GM19397 (cell line): ENCODE results near the gene TMEM184B.
"Not testable (repeated sequence)": the region's sequence is repeated elsewhere in the genome, so short reads cannot be mapped to it uniquely, and the experiment has no call there.

Experiments used
- ATAC-seq: cut with Tn5 transposase; IDR thresholded peaks from one replicate; pipeline ENCODE4 v1.9.1; 2021; ENCODE audit warnings: mild to moderate bottlenecking, moderate library complexity; ENCODE audit not compliant: unreplicated experiment

The TMEM184B gene

DNA sequence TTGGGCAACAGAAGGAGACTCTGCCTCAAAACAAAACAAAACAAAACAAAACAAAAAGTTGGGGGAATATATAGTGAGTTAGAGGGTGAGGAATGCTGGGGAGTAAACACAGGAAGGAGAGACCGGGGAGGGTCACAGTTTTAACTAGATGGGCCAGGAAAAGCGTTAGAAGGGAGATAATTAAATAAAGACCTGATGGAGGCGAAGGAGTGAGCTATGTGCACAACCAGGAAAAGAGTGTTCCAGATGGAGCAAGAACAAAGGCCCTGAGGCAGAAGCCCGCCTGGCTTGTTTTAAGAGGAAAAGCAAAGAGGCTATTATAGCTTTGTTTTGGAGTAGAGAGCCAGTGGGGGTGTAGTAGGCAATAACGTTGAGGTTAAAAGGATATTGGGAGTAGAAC lies 86.4 kb downstream of the TMEM184B start:
- no peak for ATAC-seq

DNA sequence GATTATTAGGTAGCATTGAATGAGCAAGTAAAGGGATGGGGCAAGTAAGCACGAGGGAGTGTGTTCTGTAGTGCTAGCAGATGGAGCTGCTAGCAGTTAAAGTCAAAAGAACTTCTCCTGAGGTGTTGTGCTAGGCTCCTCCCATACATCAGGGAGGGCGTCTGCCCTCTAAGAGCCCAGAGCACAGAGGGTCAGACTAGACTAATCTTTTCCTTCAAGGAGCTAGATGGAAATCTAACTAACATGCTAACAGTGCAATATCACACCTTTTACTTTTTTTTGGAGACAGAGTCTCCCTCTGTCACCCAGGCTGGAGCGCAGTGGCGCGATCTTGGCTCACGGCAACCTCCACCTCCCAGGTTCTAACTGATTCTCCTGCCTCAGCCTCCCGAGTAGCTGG lies 88.0 kb downstream of the TMEM184B start:
- ATAC-seq, result no peak

DNA sequence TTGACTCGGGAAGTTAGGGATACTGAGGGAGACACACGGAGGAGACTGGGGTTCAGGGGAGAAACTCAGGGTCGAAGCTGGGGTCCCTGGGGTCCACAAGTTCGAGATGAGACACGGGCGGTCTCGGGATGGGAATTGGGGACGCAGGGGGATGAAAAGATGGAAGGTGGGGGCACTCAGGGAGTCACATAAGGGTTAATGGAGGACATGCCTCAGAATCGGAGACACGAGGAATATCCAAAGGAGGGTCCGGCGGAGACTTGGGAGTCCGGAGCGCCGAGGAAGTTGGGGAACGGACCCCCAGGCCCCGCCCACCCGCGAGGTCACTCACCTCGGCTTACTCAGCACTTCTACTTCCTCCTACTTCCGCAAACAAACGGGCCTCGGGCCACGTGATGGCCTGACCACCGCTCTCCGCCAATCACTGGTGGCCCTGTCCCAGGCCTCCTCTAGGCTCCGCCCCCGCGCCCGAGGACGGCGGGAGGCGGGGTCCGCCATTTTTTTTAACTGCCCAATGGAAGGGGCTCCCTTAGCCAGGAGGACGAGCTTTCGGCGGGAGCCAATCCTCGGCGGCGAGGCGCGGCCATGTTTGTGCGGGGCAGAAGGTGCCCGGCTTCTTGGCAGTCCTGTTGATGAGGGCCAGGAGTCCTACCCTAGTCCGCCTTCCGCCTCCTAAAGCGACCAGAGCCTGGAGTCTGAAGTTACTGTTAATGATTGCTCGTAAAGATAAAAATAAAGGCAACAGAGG lies 91.2 kb downstream of the TMEM184B start, which contains the start of gene PLA2G6:
Gene PLA2G6, minus strand, starts transcription at position 378 of the 748 bp plus-strand sequence. CDS start 12,404 bp downstream, outside the sequence.
- peak; percentile 90 for ATAC-seq

DNA sequence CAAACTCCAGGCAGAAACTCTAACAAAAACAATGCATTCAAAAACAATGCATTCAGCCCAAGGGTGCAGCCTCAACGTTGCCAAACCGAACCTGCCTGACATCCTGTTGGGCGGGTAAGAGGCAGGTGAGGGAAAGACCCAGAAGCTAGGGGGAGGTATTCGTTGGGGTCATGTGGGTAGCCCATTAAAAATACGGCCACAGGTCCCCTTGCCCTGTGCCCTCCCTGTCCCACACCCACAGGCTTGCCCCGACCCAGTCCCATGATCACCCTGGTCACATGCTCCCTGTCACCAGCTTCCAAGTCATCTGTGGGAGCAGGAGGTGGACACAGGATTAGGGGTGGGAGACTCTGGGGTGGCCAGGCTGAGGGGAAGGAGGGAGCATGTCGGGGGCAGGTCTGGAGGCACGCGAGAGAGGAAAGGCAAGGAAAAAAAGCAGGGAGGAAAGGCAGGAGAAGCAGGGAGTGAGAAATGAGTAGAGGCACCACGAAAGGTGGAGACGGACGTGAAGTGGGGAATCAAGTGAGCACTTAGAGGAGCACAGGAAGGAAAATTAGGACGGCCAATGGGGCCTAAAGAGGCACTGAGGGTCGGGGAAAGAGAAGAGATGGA lies 91.9 kb downstream of the TMEM184B start:
- no peak for ATAC-seq

DNA sequence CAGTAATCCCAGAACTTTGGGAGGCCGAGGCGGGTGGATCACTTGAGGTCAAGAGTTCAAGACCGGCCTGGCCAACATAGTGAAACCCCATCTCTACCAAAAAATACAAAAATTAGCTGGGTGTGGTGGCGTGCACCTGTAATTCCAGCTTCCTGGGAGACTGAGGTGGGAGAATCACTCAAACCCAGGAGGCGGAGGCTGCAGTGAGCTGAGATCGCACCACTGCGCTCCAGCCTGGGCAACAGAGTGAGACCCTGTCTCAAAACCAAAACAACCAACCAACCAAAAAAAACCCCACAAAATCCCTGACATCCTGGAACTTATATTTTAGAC lies 94.2 kb downstream of the TMEM184B start:
- not testable (repeated sequence) for ATAC-seq

DNA sequence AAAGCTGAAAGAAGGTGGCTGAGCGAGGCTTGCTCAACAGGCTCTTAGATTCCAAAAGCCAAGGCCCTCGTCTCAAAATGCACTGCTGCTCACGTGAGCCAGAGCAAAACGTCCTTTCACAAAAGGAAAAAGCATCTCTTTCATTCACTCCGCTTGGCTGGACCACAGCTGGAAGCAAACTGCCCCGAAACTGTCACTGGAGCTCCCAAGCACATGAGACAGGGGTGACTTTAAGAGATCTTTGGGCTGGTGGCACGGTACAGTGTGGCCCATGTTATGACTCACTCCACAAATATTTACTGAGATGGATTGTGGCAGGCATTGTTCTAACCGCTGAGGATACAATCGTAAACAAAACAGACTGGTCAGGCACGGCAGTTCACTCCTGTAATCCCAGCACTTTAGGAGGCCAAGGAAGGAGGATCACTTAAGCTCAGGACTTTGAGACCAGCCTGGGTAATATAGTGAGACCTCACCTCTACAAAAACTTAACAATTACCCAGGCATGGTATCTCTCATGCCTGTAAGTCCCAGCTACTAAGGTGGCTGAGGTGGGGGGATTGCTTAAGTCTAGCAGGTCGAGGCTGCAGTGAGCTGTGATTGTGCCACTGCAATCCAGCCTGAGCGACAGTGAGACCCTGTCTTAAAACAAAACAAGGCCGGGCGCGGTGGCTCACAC lies 94.7 kb downstream of the TMEM184B start:
- no peak for ATAC-seq

DNA sequence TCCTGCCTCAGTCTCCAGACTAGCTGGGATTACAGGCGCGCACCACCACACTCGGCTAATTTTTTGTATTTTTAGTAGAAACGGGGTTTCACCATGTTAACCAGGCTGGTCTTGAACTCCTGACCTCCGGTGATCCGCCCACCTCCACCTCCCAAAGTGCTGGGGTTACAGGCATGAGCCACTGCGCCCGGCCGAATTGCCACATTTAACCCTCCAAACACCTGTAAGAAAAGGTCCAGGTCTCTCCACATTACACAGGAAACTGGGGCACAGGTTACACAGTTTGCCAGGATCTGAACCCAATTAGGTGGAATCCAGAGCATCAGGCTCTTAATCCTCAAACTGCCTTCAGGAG lies 95.3 kb downstream of the TMEM184B start:
- ATAC-seq, result not testable (repeated sequence)

DNA sequence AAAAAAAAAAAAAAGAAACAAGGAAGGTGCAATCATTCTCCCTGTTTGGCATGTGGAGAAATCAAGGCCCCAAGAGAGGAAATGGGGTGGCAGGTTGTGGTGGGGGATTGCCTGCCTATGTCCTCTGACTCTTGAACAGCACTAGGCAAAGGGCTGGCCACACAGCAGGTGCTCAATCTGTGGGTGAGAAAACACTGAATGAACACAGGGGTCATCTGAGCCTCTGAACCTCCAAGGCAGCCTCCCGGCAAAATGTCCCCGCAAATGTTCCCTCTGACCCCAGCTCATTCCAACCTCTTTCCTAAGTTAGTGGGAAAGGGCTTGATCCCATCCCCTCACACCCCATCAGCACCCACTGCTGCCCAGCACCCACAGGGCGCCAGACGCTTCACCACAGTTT lies 95.8 kb downstream of the TMEM184B start:
- ATAC-seq, result no peak

DNA sequence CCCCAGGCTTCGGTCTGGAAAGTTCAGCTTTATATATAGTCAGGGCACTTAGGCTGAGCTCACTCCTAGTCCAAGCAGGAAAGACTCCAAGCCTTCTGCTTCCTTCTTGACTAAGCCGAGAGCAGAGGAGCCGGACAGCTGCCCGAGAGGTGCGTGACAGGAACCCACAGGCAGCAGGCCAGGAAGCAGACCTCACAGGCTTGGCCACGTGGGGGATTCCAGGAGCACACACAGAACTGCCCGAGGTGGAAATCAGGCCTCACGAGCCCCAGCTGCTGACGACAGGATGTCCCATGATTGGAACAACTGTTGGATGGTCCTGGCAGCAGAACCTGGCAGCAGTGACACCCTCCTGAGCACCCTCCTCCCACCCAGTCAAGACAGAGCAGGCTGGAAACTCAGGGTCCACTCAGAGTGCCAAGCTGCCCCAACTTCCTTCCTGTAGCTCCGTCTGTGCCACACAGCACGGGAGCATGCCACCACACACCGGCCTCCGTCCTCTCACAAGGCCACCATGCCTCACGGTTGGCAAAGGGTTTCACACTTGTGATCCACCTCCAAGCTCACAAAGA lies 96.6 kb downstream of the TMEM184B start:
- no peak for ATAC-seq

DNA sequence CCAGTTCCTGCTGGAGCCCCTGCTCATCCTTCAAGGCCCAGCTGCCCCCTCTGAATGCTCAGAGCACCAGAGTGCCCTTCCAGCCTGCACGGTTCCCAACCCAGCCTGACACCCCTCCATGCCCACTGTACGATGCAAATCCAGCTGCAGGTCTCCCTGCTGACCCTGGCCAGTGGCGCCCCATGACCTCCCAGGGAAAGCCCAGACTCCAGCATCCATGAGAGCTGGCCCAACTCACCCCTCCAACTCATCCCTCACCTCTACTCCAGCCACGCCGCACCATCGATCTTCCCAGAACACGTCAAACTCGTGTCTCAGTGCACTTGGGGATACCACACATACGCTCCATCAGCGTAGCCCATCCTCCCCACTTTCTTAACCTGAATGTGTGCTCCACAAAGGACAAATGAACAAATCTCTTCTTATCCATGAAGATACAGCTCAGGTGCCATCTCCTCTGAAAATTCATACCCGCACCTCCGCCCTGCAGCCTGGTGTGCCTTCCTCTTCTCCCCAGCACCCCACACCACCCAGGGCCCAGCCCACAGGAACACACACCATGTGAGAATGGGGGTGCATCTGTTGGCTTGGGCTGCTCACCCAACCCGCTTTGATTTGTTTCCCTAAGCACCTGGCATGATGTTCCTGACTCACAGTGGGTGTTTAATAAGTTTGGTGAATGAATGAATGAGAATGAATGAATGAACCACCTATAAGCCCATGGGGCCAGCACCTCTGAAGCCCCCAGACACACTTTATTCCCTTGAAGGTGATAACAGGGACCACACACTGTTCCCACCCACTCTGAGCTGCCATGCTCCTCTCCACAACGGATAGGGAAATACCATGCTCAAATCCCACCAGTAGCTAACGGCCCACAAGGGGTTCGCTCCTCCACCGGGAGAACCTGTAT lies 97.3 kb downstream of the TMEM184B start:
- no peak for ATAC-seq

DNA sequence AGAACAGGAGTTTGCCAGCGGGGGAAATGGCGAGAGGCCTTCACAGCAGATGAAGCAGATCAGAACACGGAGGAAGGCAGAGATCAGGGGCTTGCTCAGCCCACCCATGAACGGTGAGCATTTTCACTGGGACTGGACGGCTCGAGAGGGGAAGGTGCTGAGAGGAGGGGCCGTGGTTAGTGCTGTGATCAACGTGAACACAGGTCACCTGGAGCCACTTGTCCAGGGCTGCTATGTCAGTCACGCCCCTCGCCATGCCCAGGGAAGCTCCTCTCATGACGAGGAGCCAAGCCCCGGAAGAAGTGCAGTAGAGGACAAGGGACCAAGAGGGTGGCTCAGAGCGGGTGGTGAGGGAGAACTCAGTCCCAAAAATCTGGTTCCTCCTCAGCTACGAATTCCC lies 98.2 kb downstream of the TMEM184B start:
- no peak for ATAC-seq

DNA sequence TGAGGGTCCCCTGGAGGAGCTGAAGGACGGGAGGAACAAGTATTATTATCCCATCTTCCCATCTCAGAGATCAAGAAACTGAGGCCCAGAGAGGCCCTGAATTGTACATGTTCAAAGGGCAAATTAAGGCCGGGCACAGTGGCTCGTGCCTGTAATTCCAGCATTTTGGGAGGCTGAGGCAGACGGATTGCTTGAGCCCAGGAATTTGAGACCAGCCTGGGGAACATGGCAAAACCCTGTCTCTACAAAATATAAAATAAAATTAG lies 99.2 kb downstream of the TMEM184B start:
- ATAC-seq, result no peak

DNA sequence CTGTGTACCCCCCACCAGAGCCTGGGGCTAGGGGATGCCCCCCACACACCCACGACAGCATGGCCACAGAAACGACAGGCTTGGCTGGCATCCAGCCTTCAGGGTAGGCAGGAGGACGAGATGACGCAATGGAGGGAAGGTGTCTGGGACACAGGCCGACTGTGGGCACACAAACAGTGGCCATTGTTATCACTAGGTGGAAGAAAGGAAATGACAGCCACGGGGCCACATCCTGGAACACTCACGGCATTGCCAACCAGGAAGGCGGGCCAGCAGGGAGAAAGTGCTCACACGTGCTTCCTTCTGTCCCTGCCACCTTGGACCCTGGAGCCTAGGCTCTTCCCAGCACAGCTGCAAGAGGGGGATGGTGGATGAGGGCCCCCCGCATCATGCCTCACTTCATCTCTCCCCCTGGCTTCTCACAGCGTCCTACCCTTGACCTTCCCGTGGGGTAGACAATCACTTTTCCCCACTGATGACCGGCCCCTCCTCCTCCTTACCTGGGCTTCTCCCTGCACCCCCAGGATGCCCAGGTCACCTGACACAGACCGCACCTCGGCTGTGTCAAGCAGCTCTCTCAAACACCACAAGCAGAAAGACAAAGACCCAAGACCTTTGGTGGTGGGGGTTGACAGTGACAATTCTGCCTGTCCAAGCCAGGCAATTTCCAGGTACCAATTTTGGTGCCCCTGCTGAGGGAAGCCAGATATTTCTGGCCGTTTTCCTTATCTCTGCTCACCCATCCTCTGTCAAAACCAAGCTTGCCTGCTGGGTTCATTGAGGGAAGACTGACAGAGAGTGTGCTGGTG lies 99.8 kb downstream of the TMEM184B start:
- no peak for ATAC-seq

DNA sequence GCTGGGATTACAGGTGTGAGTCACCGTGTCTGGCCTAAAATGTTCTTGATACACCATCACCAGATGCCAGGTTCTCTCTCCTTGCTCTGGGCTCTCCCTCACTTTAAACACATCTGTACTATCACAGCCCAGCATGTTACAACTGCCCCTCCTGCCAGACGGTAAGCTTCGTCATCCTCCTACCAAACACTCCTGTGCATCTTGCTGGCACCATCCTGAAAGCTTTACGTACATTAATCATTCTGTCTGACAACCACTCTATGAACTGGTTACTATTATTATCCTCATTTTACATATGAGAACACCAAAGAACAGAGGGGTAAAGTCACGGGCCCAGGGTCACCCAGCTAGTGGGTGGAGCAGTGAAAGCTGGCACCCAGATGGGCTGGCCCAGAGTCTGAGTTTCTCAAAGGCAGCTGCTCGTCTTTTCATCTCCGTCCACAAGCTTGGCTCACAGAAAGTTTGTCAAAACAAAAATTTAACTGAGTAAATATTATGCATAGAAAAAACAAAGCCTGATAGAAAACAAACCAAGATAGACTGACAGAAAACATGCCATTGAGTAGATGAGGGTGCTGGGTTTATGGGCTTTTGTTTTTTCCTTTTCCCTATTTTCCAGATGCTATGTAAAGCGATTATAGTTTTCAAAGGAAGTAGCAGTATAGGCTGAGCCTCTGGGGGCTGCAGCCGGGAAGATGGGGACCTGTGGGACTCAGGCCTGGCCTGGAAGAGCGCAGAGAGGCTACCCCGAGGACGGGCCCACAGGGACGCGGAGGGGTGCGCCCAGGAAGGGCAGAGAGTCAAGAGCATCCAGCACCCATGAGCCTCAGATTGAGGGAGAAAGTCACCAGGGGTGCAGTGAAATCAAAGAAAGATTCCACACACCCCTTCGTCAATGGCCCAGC lies 100.6 kb downstream of the TMEM184B start:
- ATAC-seq, result no peak

DNA sequence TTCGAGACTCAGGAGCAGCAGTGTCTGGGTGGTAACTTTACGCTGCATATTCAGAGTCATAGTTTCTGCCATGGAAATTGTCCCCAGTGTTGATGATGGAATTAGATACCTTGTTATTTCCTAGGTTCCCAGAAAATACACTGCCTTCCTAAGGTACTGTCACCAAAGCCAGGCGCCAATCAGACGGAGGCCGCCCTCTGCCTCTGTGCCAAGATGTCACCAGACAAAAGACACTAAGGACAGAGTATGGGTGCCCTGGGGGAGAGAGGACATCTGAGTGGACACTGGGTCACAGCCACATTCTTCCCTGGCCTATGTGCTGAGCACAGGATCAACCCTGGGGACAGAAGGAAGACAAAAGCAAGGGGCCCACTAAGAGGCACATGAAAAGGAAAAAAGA lies 102.3 kb downstream of the TMEM184B start:
- no peak for ATAC-seq
